Neural progenitor cell (in vitro differentiated cells): ENCODE data around the gene TXLNB. TPM values are rescaled to one million over a fixed set of nuclear protein-coding genes. Genes with fewer than 3 reads are reported as not detected.
"Not testable (repeated sequence)": the region's sequence is repeated elsewhere in the genome, so short reads cannot be mapped to it uniquely, and the experiment has no call there.

Source experiments
- DNase-seq: peaks from one replicate; pipeline ENCODE4 v3.0.0-alpha.2; 2016; ENCODE audit warnings: low spot score
- H2AFZ ChIP-seq: fragments of 200-600 bp; sonication (generic); replicated peaks from 2 replicates; pipeline ENCODE4 v1.6.1; 2016; ENCODE audit warnings: antibody characterized with exemption
- H3F3A ChIP-seq: fragments of 200-600 bp; sonication (generic); 2 replicates; pipeline ENCODE4 v1.6.1; 2016; ENCODE audit warnings: antibody characterized with exemption, low read depth
- H3K27ac ChIP-seq: fragments of 200-600 bp; sonication (generic); 2 replicates; pipeline ENCODE4 v1.5.1; 2016; ENCODE audit warnings: mild to moderate bottlenecking
- H3K27me3 ChIP-seq: fragments of 200-600 bp; sonication (generic); 2 replicates; pipeline ENCODE4 v1.6.1; 2016; ENCODE audit warnings: mild to moderate bottlenecking, moderate library complexity
- H3K36me3 ChIP-seq: fragments of 200-600 bp; sonication (generic); 2 replicates; pipeline ENCODE4 v1.5.1; 2016
- H3K4me1 ChIP-seq: fragments of 200-600 bp; sonication (generic); 2 replicates; pipeline ENCODE4 v1.6.1; 2016; ENCODE audit warnings: mixed run types
- H3K4me2 ChIP-seq: fragments of 200-600 bp; sonication (generic); 2 replicates; pipeline ENCODE4 v1.6.1; 2016
- H3K4me3 ChIP-seq: fragments of 200-600 bp; sonication (generic); 2 replicates; pipeline ENCODE4 v1.5.1; 2016
- H3K79me2 ChIP-seq: fragments of 200-600 bp; sonication (generic); 2 replicates; pipeline ENCODE4 v1.6.1; 2016; ENCODE audit warnings: low read depth
- H3K9ac ChIP-seq: fragments of 200-600 bp; sonication (generic); 2 replicates; pipeline ENCODE4 v1.6.1; 2016
- H3K9me3 ChIP-seq: fragments of 200-600 bp; sonication (generic); 2 replicates; pipeline ENCODE4 v1.5.1; 2016; ENCODE audit warnings: low read depth
- H4K20me1 ChIP-seq: fragments of 200-600 bp; sonication (generic); 2 replicates; pipeline ENCODE4 v1.6.1; 2016; ENCODE audit warnings: low read depth
- H3K27ac Mint-ChIP-seq: 3 replicates; pipeline ENCODE4 v1.8.0; 2021; ENCODE audit warnings: mixed read lengths
- H3K27me3 Mint-ChIP-seq: 2 replicates; pipeline ENCODE4 v1.8.0; 2022; ENCODE audit warnings: low read depth, mild to moderate bottlenecking, inconsistent platforms, moderate library complexity, mixed read lengths; ENCODE audit not compliant: insufficient read depth
- H3K36me3 Mint-ChIP-seq: 3 replicates; pipeline ENCODE4 v1.8.0; 2021; ENCODE audit warnings: mixed read lengths
- H3K4me1 Mint-ChIP-seq: 3 replicates; pipeline ENCODE4 v1.8.0; 2021; ENCODE audit warnings: mixed read lengths
- H3K4me3 Mint-ChIP-seq: 3 replicates; pipeline ENCODE4 v1.8.0; 2021; ENCODE audit warnings: mild to moderate bottlenecking, moderate library complexity, mixed read lengths
- H3K9me3 Mint-ChIP-seq: 3 replicates; pipeline ENCODE4 v1.8.0; 2020; ENCODE audit warnings: mixed read lengths
- CTCF ChIP-seq: fragments of 200-600 bp; sonication (generic); IDR thresholded peaks from 2 replicates; pipeline ENCODE4 v1.5.1; 2017; ENCODE audit warnings: antibody characterized with exemption, mild to moderate bottlenecking
- EZH2 ChIP-seq: fragments of 200-600 bp; sonication (generic); IDR thresholded peaks from 2 replicates; pipeline ENCODE4 v1.6.1; 2017; ENCODE audit warnings: antibody characterized with exemption, mild to moderate bottlenecking, moderate library complexity
- EZH2phosphoT487 ChIP-seq: fragments of 200-600 bp; sonication (generic); IDR thresholded peaks from 2 replicates; pipeline ENCODE4 v1.6.1; 2017; ENCODE audit warnings: antibody characterized with exemption
- total RNA-seq: library from RNA; depleted of rRNA; stranded (reverse); fragments of >200 nt; gene quantifications from 2 replicates; pipeline ENCODE4 v1.2.3, GENCODE V29; 2015; ENCODE audit warnings: low replicate concordance

TXLNB gene
- total RNA-seq, 1 donor from 2014 or later: 0.06 TPM

- DNase-seq: no peak
- no peaks in the 10 kb centered on the region for H3K4me1 ChIP-seq
- no peak overlapping the region for H3K9ac ChIP-seq
- H3K27me3 Mint-ChIP-seq: no peaks in the 10 kb centered on the region
- H4K20me1 ChIP-seq: no peaks in the 10 kb centered on the region
- no peaks in the 10 kb centered on the region for H3K36me3 Mint-ChIP-seq
- H3K9me3 ChIP-seq: no peaks in the 10 kb centered on the region
- H3K36me3 ChIP-seq: no peaks in the 10 kb centered on the region
- no peaks in the 10 kb centered on the region for H3K79me2 ChIP-seq
- no peak overlapping the region for H3K27ac ChIP-seq
- no peak overlapping the region for H3K4me3 Mint-ChIP-seq
- no peak overlapping the region for H2AFZ ChIP-seq
- no peak overlapping the region for H3K4me2 ChIP-seq
- H3K4me3 ChIP-seq: no peak overlapping the region
- peaks cover 4% of the 10 kb centered on the region for H3K9me3 Mint-ChIP-seq
- no peaks in the 10 kb centered on the region for H3K27me3 ChIP-seq
- no peaks in the 10 kb centered on the region for H3K4me1 Mint-ChIP-seq
- TF ChIP-seq EZH2phosphoT487 (no peak), EZH2 (no peak), CTCF (no peak)
- no peak overlapping the region for H3K27ac Mint-ChIP-seq
- no peaks in the 10 kb centered on the region for H3F3A ChIP-seq
Observed at GRCh38 chr6:139297921-139298320, 6.1 kb upstream of the TXLNB start.

GRCh38 chr6:139296927-139297326, 5.1 kb upstream of the TXLNB start:
- Mint-ChIP-seq H3K27me3 (peaks cover under 1% of the 10 kb centered on the region), H3K27ac (no peak overlapping the region), H3K9me3 (peaks cover 4% of the 10 kb centered on the region), H3K4me1 (peaks cover 9% of the 10 kb centered on the region), H3K4me3 (no peak overlapping the region), H3K36me3 (no peaks in the 10 kb centered on the region)
- DNase-seq: no peak
- Histone ChIP-seq H4K20me1 (no peaks in the 10 kb centered on the region), H3K9ac (no peak overlapping the region), H3K4me3 (no peak overlapping the region), H3K36me3 (no peaks in the 10 kb centered on the region), H3K4me1 (peaks cover 6% of the 10 kb centered on the region), H3F3A (no peaks in the 10 kb centered on the region), H3K27ac (no peak overlapping the region), H3K9me3 (no peaks in the 10 kb centered on the region), H3K79me2 (no peaks in the 10 kb centered on the region), H3K4me2 (no peak overlapping the region), H2AFZ (no peak overlapping the region), H3K27me3 (no peaks in the 10 kb centered on the region)
- TF ChIP-seq CTCF (no peak), EZH2 (no peak), EZH2phosphoT487 (no peak)

- Mint-ChIP-seq H3K4me3 (no peak overlapping the region), H3K9me3 (peaks cover 4% of the 10 kb centered on the region), H3K4me1 (peaks cover 14% of the 10 kb centered on the region), H3K27me3 (peaks cover 4% of the 10 kb centered on the region), H3K36me3 (no peaks in the 10 kb centered on the region), H3K27ac (no peak overlapping the region)
- Histone ChIP-seq H3K4me2 (no peak overlapping the region), H3K4me1 (peaks cover 12% of the 10 kb centered on the region), H3K9ac (no peak overlapping the region), H2AFZ (no peak overlapping the region), H3K4me3 (no peak overlapping the region), H3F3A (no peaks in the 10 kb centered on the region), H3K9me3 (no peaks in the 10 kb centered on the region), H3K36me3 (no peaks in the 10 kb centered on the region), H3K79me2 (no peaks in the 10 kb centered on the region), H4K20me1 (no peaks in the 10 kb centered on the region), H3K27ac (no peak overlapping the region), H3K27me3 (no peaks in the 10 kb centered on the region)
- DNase-seq: no peak
- no peak for TF ChIP-seq EZH2
- TF ChIP-seq EZH2phosphoT487: no peak
- TF ChIP-seq CTCF: no peak
Observed at GRCh38 chr6:139295901-139296300, 4.1 kb upstream of the TXLNB start.

GRCh38 chr6:139294090-139294489, 2.3 kb upstream of the TXLNB start:
- H3K4me3 Mint-ChIP-seq: no peak overlapping the region
- DNase-seq: no peak
- H3K4me1 Mint-ChIP-seq: peaks cover 22% of the 10 kb centered on the region
- Histone ChIP-seq H3F3A (no peaks in the 10 kb centered on the region), H3K4me1 (peaks cover 12% of the 10 kb centered on the region), H3K4me3 (no peak overlapping the region), H3K9ac (no peak overlapping the region), H3K9me3 (no peaks in the 10 kb centered on the region), H2AFZ (no peak overlapping the region), H3K27ac (no peak overlapping the region), H4K20me1 (no peaks in the 10 kb centered on the region), H3K36me3 (no peaks in the 10 kb centered on the region), H3K79me2 (no peaks in the 10 kb centered on the region), H3K4me2 (no peak overlapping the region), H3K27me3 (no peaks in the 10 kb centered on the region)
- no peaks in the 10 kb centered on the region for H3K36me3 Mint-ChIP-seq
- TF ChIP-seq EZH2 (no peak), CTCF (no peak), EZH2phosphoT487 (no peak)
- peaks cover 4% of the 10 kb centered on the region for H3K9me3 Mint-ChIP-seq
- H3K27ac Mint-ChIP-seq: no peak overlapping the region
- peaks cover 4% of the 10 kb centered on the region for H3K27me3 Mint-ChIP-seq

GRCh38 chr6:139293230-139293629, 1.4 kb upstream of the TXLNB start:
- not testable (repeated sequence) for H3F3A ChIP-seq, H3K27ac ChIP-seq, H3K36me3 Mint-ChIP-seq, H3K9me3 ChIP-seq, H3K27me3 ChIP-seq, H3K79me2 ChIP-seq, H3K9me3 Mint-ChIP-seq, H4K20me1 ChIP-seq, H3K4me2 ChIP-seq, H3K4me3 Mint-ChIP-seq, H3K27me3 Mint-ChIP-seq, H3K27ac Mint-ChIP-seq, H2AFZ ChIP-seq, H3K36me3 ChIP-seq, DNase-seq, H3K4me3 ChIP-seq, H3K9ac ChIP-seq
- H3K4me1 Mint-ChIP-seq: peaks cover 27% of the 10 kb centered on the region
- peaks cover 12% of the 10 kb centered on the region for H3K4me1 ChIP-seq
